ENCODE measurements around the gene CACNA1S. TPM values are rescaled to one million over a fixed set of nuclear protein-coding genes. Genes with fewer than 3 reads are reported as not detected.

Gene CACNA1S
- total RNA-seq, result 43.3 TPM

DNA sequence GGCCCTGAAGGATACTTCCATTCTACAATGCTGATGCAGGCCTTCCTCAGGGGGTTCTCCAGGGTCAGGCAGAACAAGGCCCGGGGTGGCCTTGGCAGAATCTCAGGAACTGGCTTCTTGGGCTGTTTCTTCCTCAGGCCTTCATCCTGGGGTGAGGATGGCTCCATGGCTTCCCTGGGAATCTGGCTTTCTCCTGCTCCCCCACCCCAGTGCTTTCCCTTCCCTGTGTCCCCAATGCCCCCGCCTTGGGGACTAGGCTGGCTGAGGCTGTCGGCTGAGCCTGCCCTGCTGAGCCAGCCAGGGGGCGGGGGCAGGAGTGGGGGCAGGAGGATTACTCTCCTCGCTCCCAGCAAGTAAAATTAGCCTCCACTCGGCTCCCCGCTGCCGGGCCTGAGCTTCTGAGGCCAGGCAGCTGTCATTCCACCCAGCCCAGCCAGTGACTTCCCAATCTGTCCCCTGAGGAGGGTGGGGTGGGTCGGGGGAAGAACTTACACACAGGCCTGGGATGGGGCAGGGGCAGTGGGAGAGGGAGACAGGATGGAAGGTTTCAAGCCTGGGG, at the start of gene CACNA1S:
Gene CACNA1S, minus strand, starts transcription at position 254 of the 559 bp plus-strand sequence. Its CDS starts 87 bp downstream, at position 167.
- peak within 1 kb of the TSS; percentile 97 for H3K27ac ChIP-seq (ENCODE audit: low read depth, low read length)
- H3K9me3 ChIP-seq (ENCODE audit: control insufficient read depth in 3 of 3, low read length in 3 of 3), result no peaks in the 10 kb centered on the region
- H3K4me3 ChIP-seq (ENCODE audit: low read length in 3 of 3), result peak within 1 kb of the TSS; percentile 75 to 89 (median 81)
- peaks cover 9 to 21% (median 16%) of the 10 kb centered on the region in 3 donors for H3K36me3 ChIP-seq (ENCODE audit: control insufficient read depth in 3 of 3, insufficient read depth in 3 of 3, low read length in 3 of 3)
- H3K27me3 ChIP-seq (ENCODE audit: control insufficient read depth in 3 of 3, insufficient read depth in 3 of 3, low read length in 3 of 3), result no peaks in the 10 kb centered on the region
- H3K9ac ChIP-seq (ENCODE audit: low read depth in 1 of 3, low read length in 3 of 3), result peak within 1 kb of the TSS; percentile 95 to 98 (median 96)
- peaks cover 49 to 65% (median 53%) of the 10 kb centered on the region in 3 donors for H3K4me1 ChIP-seq (ENCODE audit: control insufficient read depth in 3 of 3, insufficient read depth in 3 of 3, low read length in 3 of 3)

- Histone ChIP-seq H3K27me3 (ENCODE audit: control insufficient read depth in 3 of 3, insufficient read depth in 3 of 3, low read length in 3 of 3) (no peaks in the 10 kb centered on the region), H3K4me1 (ENCODE audit: control insufficient read depth in 3 of 3, insufficient read depth in 3 of 3, low read length in 3 of 3) (peaks cover 22 to 24% (median 23%) of the 10 kb centered on the region in 3 donors), H3K9me3 (ENCODE audit: control insufficient read depth in 3 of 3, low read length in 3 of 3) (no peaks in the 10 kb centered on the region), H3K9ac (ENCODE audit: low read depth in 1 of 3, low read length in 3 of 3) (no peak overlapping the region), H3K4me3 (ENCODE audit: low read length in 3 of 3) (no peak overlapping the region), H3K27ac (ENCODE audit: low read depth, low read length) (no peak overlapping the region), H3K36me3 (ENCODE audit: control insufficient read depth in 3 of 3, insufficient read depth in 3 of 3, low read length in 3 of 3) (no peaks in the 10 kb centered on the region)
These were observed 45.7 kb upstream of the CACNA1S start for GRCh38 chr1:201157949-201158348.

GRCh38 chr1:201156819-201157218, 44.6 kb upstream of the CACNA1S start:
- H3K9me3 ChIP-seq (ENCODE audit: control insufficient read depth in 3 of 3, low read length in 3 of 3), result no peaks in the 10 kb centered on the region
- no peaks in the 10 kb centered on the region for H3K27me3 ChIP-seq (ENCODE audit: control insufficient read depth in 3 of 3, insufficient read depth in 3 of 3, low read length in 3 of 3)
- H3K27ac ChIP-seq (ENCODE audit: low read depth, low read length), result no peak overlapping the region

GRCh38 chr1:201156346-201156745, 44.1 kb upstream of the CACNA1S start:
- Histone ChIP-seq H3K9ac (ENCODE audit: low read depth in 1 of 3, low read length in 3 of 3) (no peak overlapping the region), H3K9me3 (ENCODE audit: control insufficient read depth in 3 of 3, low read length in 3 of 3) (no peaks in the 10 kb centered on the region), H3K4me1 (ENCODE audit: control insufficient read depth in 3 of 3, insufficient read depth in 3 of 3, low read length in 3 of 3) (peaks cover 25 to 28% (median 26%) of the 10 kb centered on the region in 3 donors), H3K36me3 (ENCODE audit: control insufficient read depth in 3 of 3, insufficient read depth in 3 of 3, low read length in 3 of 3) (peaks cover 4 to 7% (median 6%) of the 10 kb centered on the region in 3 donors), H3K27me3 (ENCODE audit: control insufficient read depth in 3 of 3, insufficient read depth in 3 of 3, low read length in 3 of 3) (no peaks in the 10 kb centered on the region), H3K4me3 (ENCODE audit: low read length in 3 of 3) (no peak overlapping the region), H3K27ac (ENCODE audit: low read depth, low read length) (no peak overlapping the region)

More at GRCh38 chr1:201156819-201157218, 44.6 kb upstream of the CACNA1S start:
- Histone ChIP-seq H3K36me3 (ENCODE audit: control insufficient read depth in 3 of 3, insufficient read depth in 3 of 3, low read length in 3 of 3) (peaks cover 0 to 3% (median 2%) of the 10 kb centered on the region in 3 donors), H3K4me1 (ENCODE audit: control insufficient read depth in 3 of 3, insufficient read depth in 3 of 3, low read length in 3 of 3) (peaks cover 23 to 28% (median 26%) of the 10 kb centered on the region in 3 donors), H3K4me3 (ENCODE audit: low read length in 3 of 3) (no peak overlapping the region), H3K9ac (ENCODE audit: low read depth in 1 of 3, low read length in 3 of 3) (no peak overlapping the region)

DNA sequence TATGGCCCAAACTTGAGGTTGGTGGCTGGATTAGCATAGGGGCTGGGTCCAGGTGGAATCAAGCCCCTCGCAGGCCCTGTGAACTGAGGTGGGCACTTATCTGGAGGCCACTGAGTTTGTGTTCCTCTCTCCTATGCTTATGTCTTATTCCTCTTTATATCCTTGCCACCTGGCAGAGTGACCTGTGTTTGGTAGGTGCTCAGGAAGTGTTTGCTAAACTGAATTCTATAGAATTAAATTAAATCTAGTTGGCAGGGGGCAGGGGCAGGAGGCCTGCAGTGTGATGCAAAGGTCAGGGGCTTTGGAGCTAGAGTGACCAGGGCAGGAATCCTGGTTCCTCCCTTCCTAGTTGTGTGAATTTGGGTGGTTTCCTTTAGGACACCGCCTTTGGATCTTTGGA, 43.1 kb upstream of the CACNA1S start:
- peaks cover 26 to 28% (median 27%) of the 10 kb centered on the region in 3 donors for H3K4me1 ChIP-seq (ENCODE audit: control insufficient read depth in 3 of 3, insufficient read depth in 3 of 3, low read length in 3 of 3)
- H3K36me3 ChIP-seq (ENCODE audit: control insufficient read depth in 3 of 3, insufficient read depth in 3 of 3, low read length in 3 of 3), result peaks cover 7 to 15% (median 14%) of the 10 kb centered on the region in 3 donors
- no peak overlapping the region for H3K27ac ChIP-seq (ENCODE audit: low read depth, low read length)
- no peak overlapping the region for H3K9ac ChIP-seq (ENCODE audit: low read depth in 1 of 3, low read length in 3 of 3)
- H3K27me3 ChIP-seq (ENCODE audit: control insufficient read depth in 3 of 3, insufficient read depth in 3 of 3, low read length in 3 of 3), result no peaks in the 10 kb centered on the region
- H3K4me3 ChIP-seq (ENCODE audit: low read length in 3 of 3), result no peak overlapping the region
- H3K9me3 ChIP-seq (ENCODE audit: control insufficient read depth in 3 of 3, low read length in 3 of 3), result no peaks in the 10 kb centered on the region

DNA sequence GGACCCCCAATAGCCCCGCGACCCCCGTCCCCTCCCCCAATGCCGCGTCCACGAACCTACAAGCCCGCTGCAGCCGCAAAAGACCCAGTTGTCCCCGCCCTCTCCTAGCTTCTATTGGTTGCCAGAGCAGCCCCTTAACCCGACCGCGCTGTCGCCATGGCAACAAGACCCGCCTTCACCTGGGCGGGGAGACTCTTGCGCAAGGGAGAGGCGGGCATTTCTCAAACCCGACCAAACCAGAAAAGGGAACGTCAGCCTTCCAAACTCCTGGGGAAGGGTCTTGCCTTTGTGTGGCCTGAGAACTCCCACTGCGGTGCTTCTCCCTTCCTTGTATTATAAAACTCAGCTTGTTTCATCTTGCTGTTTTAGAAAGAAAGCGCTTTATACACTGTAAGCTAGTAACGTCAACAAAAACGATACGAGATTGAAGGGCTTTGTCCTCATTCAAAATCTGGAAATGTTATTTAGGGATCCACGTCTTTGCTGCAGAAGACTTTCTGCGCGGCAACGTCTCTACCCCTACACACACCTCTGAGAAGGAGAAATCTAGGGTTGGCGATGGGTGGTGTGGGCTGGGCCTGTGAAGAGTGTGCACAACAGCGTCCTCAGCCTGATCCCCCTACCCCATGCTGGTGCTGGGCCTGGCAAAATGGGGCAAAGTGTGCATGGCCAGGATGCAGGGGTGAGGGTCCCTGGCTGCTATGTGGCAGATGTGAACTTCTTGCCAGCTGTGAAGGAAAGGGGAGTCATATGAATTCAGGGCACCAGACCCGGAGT, 42.4 kb upstream of the CACNA1S start, which contains the start of gene TMEM9:
Gene TMEM9, minus strand, starts transcription at position 86 of the 777 bp plus-strand sequence. CDS start 551 bp downstream, outside the sequence.
- H3K4me1 ChIP-seq (ENCODE audit: control insufficient read depth in 3 of 3, insufficient read depth in 3 of 3, low read length in 3 of 3), result peaks cover 31 to 32% (median 31%) of the 10 kb centered on the region in 3 donors
- no peaks in the 10 kb centered on the region for H3K9me3 ChIP-seq (ENCODE audit: control insufficient read depth in 3 of 3, low read length in 3 of 3)
- H3K9ac ChIP-seq (ENCODE audit: low read depth in 1 of 3, low read length in 3 of 3), result peak within 1 kb of the TSS; percentile 76 to 89 (median 84)
- H3K27me3 ChIP-seq (ENCODE audit: control insufficient read depth in 3 of 3, insufficient read depth in 3 of 3, low read length in 3 of 3), result no peaks in the 10 kb centered on the region
- H3K4me3 ChIP-seq (ENCODE audit: low read length in 3 of 3), result peak within 1 kb of the TSS; percentile 82 to 89 (median 89)
- peaks cover 10 to 22% (median 22%) of the 10 kb centered on the region in 3 donors for H3K36me3 ChIP-seq (ENCODE audit: control insufficient read depth in 3 of 3, insufficient read depth in 3 of 3, low read length in 3 of 3)
- peak within 1 kb of the TSS; percentile 46 for H3K27ac ChIP-seq (ENCODE audit: low read depth, low read length)

- peak overlapping the region; percentile 82 to 89 (median 89) for H3K4me3 ChIP-seq (ENCODE audit: low read length in 3 of 3)
- H3K27ac ChIP-seq (ENCODE audit: low read depth, low read length), result no peak overlapping the region
- peak overlapping the region; percentile 76 to 89 (median 79) for H3K9ac ChIP-seq (ENCODE audit: low read depth in 1 of 3, low read length in 3 of 3)
- peaks cover 28 to 31% (median 30%) of the 10 kb centered on the region in 3 donors for H3K4me1 ChIP-seq (ENCODE audit: control insufficient read depth in 3 of 3, insufficient read depth in 3 of 3, low read length in 3 of 3)
- H3K36me3 ChIP-seq (ENCODE audit: control insufficient read depth in 3 of 3, insufficient read depth in 3 of 3, low read length in 3 of 3), result peaks cover 16 to 30% (median 23%) of the 10 kb centered on the region in 3 donors
- no peaks in the 10 kb centered on the region for H3K27me3 ChIP-seq (ENCODE audit: control insufficient read depth in 3 of 3, insufficient read depth in 3 of 3, low read length in 3 of 3)
- no peaks in the 10 kb centered on the region for H3K9me3 ChIP-seq (ENCODE audit: control insufficient read depth in 3 of 3, low read length in 3 of 3)
These were observed 41.5 kb upstream of the CACNA1S start for GRCh38 chr1:201153474-201154388.

GRCh38 chr1:201149400-201149799, 37.2 kb upstream of the CACNA1S start:
- no peak overlapping the region for H3K27ac ChIP-seq (ENCODE audit: low read depth, low read length)
- no peaks in the 10 kb centered on the region for H3K9me3 ChIP-seq (ENCODE audit: control insufficient read depth in 3 of 3, low read length in 3 of 3)
- H3K27me3 ChIP-seq (ENCODE audit: control insufficient read depth in 3 of 3, insufficient read depth in 3 of 3, low read length in 3 of 3), result no peaks in the 10 kb centered on the region
- H3K9ac ChIP-seq (ENCODE audit: low read depth in 1 of 3, low read length in 3 of 3), result no peak overlapping the region
- peaks cover 20 to 27% (median 26%) of the 10 kb centered on the region in 3 donors for H3K4me1 ChIP-seq (ENCODE audit: control insufficient read depth in 3 of 3, insufficient read depth in 3 of 3, low read length in 3 of 3)
- peaks cover 52 to 64% (median 56%) of the 10 kb centered on the region in 3 donors for H3K36me3 ChIP-seq (ENCODE audit: control insufficient read depth in 3 of 3, insufficient read depth in 3 of 3, low read length in 3 of 3)
- no peak overlapping the region for H3K4me3 ChIP-seq (ENCODE audit: low read length in 3 of 3)

DNA sequence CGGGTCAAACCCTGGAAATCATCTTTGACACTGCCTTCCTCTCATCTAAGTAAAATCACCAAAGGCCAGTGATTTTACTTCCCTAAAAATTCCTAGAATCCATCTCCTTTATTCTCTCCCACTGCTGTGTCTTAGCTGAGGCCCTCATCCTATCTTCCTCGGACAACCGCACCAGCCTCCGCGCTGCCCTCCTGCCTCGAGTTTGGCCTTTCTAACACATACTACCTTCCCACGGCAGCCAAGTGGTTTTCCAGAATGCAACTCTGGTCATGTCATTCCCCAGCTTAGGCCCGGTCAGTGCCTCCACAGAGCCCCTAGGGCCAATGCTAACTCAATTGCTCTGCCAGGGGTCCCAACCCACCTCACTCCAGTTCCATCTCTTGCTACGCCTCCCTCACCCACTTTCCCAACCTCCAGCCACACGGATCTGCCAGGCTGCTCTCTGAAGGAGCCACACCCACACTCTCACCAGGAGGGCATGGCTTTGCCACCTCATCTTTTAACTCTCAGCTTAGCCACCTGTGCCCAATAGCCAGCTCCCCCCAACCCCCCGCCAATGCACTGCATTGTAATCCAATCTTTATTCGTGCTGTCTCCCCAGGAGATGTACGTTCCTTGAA, 35.3 kb upstream of the CACNA1S start:
- Histone ChIP-seq H3K27me3 (ENCODE audit: control insufficient read depth in 3 of 3, insufficient read depth in 3 of 3, low read length in 3 of 3) (no peaks in the 10 kb centered on the region), H3K9ac (ENCODE audit: low read depth in 1 of 3, low read length in 3 of 3) (no peak overlapping the region), H3K36me3 (ENCODE audit: control insufficient read depth in 3 of 3, insufficient read depth in 3 of 3, low read length in 3 of 3) (peaks cover 71 to 82% (median 75%) of the 10 kb centered on the region in 3 donors), H3K4me1 (ENCODE audit: control insufficient read depth in 3 of 3, insufficient read depth in 3 of 3, low read length in 3 of 3) (peaks cover 6 to 18% (median 17%) of the 10 kb centered on the region in 3 donors), H3K27ac (ENCODE audit: low read depth, low read length) (no peak overlapping the region), H3K4me3 (ENCODE audit: low read length in 3 of 3) (no peak overlapping the region), H3K9me3 (ENCODE audit: control insufficient read depth in 3 of 3, low read length in 3 of 3) (no peaks in the 10 kb centered on the region)

Data from skeletal muscle tissue (tissue), 4 donors.